GM18868 (cell line): Measurements from ENCODE around the gene MMP2.

Source experiments
- ATAC-seq: cut with Tn5 transposase; IDR thresholded peaks from one replicate; pipeline ENCODE4 v1.9.1; 2021; ENCODE audit warnings: mild to moderate bottlenecking, moderate library complexity; ENCODE audit not compliant: unreplicated experiment

Gene MMP2

GRCh38 chr16:55468352-55468990 is 10.5 kb upstream of the MMP2 start:
- no peak for ATAC-seq

DNA sequence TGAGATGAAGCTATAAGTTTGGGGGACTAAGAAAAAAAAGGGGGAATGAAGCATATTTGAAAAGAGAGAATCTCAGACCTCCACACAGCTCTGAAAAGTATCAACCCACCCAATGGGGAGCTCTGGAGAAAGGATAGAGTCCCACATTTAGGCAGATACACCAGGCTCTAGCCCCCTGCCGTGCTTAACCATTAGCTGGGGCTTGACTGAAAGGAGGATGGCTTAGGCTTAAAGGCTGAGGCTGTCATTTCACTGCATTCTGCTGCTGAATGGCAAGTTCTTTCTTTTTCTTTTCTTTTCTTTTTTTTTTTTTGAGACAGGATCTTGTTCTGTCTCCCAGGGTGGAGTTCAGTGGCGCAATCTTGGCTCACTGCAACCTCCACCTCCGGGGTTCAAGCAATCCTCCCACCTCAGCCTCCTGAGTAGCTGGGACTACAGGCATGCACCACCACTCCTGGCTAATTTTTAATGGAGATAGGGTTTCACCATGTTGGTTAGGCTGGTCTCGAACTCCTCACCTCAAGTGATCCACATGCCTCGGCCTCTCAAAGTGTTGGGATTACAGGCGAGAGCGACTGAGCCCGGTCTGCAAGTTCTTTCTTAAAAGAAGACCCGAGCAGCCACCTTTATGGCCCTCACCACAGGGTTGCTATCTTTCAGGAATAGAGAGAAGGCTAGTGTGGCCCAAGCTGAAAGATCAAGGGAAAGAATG is 9.0 kb upstream of the MMP2 start:
- no peak for ATAC-seq

- no peak for ATAC-seq
Measured at GRCh38 chr16:55470533-55471371, 8.2 kb upstream of the MMP2 start.

GRCh38 chr16:55471448-55472097 is 7.4 kb upstream of the MMP2 start:
- ATAC-seq = peak; percentile 85

- ATAC-seq = no peak
Measured at GRCh38 chr16:55473587-55473986, 5.4 kb upstream of the MMP2 start.

GRCh38 chr16:55474821-55475220 is 4.2 kb upstream of the MMP2 start:
- no peak for ATAC-seq

- ATAC-seq = no peak
Measured at GRCh38 chr16:55475919-55476318, 3.1 kb upstream of the MMP2 start.

GRCh38 chr16:55476625-55477533 is 2.1 kb upstream of the MMP2 start:
- ATAC-seq = no peak

- ATAC-seq = no peak
Measured at GRCh38 chr16:55477736-55478135, 1.3 kb upstream of the MMP2 start.

DNA sequence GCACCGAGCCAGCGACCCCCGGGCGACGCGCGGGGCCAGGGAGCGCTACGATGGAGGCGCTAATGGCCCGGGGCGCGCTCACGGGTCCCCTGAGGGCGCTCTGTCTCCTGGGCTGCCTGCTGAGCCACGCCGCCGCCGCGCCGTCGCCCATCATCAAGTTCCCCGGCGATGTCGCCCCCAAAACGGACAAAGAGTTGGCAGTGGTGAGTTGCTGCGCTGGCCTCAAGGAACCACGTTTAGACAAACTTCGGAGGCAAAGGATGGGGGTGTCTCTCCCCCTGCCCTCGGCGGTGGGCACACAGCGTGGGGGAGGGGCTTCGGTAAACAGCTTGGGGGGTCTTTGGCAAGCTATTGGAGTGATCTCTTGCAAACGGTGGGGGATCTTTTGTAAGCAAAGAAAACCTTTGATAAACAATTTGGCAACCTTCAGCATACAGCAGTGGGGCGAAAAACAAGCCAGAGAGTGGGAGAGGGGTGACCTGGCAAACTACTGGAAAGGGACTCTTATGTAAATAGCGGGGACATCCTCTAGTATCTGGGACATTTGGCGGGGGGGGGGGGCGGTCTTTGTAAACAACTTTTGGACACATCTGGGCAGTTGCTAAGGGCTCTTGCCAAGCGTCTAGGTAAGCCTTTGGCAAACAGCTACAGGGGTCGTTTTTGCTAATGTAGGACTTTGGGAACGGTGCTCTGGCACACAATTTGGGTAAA is 587 bp downstream of the MMP2 start:
- ATAC-seq = no peak

DNA sequence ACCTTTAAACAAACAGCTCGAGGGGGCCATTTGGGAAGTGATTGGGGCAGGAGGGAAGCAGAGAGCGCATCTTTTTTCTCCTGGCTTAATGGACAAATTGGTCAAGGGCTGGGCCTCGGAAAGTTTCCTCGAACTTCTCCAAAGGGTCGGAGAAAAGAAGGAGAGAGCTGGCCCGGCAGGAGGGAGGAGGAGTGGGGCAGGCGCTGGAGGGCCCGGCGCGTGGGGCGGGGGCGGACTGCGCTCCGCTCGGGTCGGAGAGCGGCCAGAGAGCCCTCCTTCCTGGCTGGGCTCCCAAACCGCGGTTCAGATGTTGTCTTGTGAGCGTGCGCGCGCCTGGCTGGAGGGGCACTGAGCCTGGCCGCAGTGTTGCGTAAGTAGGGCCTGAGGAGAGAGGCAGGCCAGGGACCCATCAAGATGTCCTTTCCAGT is 1.2 kb downstream of the MMP2 start:
- no peak for ATAC-seq

GRCh38 chr16:55481023-55481422 is 2.0 kb downstream of the MMP2 start:
- no peak for ATAC-seq

DNA sequence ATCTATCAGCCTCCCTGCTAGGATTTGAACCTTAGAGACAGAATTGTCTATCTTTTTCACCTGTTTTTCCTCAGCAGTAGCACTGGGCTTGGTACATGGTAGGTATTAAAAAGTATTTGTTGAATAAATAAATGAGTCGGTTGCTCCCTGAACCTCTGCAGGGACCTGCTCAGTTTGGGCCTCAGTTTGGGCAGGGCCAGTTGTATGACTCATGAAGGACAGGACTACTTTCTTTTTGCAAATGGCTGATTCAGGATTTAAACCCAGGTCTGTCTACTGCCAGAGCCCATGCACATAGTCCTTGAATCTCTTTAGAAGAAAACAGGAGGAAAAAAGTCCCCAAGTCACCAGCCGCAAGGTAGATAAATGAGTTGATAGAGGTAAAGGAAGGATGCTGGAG is 3.1 kb downstream of the MMP2 start:
- no peak for ATAC-seq

DNA sequence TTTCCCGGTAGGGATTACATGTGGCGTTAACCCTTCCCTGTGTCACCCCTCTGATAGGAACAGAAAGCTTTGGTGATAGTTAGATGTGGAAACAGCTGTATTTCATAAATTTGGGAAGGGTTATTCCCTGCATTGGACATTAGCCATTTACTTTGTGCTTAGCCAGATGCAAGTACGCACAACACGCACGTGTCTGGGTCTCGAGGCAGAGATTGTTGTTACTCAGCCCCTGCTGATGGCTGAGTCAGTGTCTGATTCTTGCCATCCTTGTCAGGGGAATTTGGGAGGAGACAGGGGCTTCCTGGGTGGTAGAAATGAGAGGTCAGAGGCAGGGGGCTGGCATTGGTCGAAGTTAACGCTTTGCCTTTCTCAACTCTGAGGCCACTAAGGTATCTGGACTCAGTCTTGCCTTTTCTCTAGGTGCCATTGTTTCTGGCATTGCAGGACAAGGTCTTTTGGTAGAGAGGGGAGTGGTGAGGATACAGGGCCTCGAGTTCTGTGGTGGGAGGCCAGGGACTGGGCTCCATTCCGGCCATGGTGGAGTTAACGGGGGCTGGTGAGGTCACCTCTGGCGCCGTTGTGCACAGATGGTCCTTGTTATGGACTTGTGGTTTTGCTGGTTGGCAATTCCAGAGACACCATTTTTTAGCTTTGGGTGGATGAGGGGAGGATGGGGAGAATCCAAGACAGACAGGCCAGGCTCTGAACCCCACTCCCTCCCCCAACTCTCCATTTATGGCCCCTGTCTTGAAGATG is 8.2 kb downstream of the MMP2 start:
- no peak for ATAC-seq

- no peak for ATAC-seq
Measured at GRCh38 chr16:55488306-55488705, 9.3 kb downstream of the MMP2 start.

DNA sequence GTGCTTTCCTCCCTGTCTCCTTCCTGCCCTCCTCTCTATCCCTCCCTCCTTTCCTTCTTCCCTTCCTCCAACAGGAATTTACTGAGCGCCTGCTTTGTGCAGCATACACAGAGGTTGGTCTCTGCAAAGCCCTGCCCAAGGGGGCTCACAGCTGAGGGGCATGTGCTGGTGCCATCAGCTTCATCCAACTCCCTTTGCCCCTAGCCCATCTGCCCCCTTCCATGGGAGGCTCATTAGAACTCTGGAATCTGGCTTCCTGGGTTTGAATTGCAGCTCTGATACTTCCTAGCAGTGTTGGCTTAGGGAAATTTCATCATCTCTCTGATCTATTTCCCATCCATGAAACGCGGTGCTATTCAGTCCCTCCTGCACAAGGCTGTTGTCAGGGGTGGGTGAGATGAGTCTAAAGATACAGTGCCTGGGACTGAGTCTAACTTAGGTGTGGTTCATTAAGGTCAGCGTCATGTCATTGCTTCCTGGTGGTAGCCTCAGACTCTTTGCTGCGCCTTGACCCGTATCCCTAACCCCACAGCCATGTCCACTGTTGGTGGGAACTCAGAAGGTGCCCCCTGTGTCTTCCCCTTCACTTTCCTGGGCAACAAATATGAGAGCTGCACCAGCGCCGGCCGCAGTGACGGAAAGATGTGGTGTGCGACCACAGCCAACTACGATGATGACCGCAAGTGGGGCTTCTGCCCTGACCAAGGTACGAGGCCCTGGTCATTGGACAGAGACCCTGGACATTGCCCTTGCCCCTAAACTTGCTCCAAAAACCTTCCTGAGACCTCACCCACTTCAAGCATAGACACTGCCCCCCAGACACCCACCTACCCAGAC is 10.3 kb downstream of the MMP2 start:
- ATAC-seq = no peak

DNA sequence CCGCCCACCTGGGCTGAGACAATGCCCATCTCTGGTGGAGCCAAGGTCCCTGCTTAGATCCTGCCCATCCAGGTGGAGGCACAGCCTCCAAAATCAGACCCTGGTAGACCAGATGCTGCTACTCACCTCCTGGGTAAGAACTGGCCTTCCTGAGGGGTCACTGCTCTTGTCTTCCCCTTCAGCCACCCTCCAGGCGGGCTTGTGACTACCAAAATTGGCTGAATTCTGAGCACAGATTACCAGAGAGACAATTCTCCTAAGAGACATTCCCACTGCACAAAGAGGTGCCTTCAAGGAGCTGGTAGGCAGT is 10.9 kb downstream of the MMP2 start:
- no peak for ATAC-seq

GRCh38 chr16:55490301-55490700 is 11.3 kb downstream of the MMP2 start:
- no peak for ATAC-seq
